DND-41 (cell line): ENCODE measurements around the gene WDR17.

Experiments
- EZH2 ChIP-seq: IDR thresholded peaks from 3 replicates; pipeline ENCODE4 v1.6.1; 2012; ENCODE audit warnings: borderline replicate concordance, low read depth, mild to moderate bottlenecking, moderate library complexity, low read length, inconsistent platforms; ENCODE audit not compliant: severe bottlenecking
- TF ChIP-seq, protein P1 (sequence below): IDR thresholded peaks from 2 replicates; pipeline ENCODE4 v1.5.1; 2012; ENCODE audit warnings: borderline replicate concordance, low read length, moderate library complexity, mild to moderate bottlenecking; ENCODE audit not compliant: poor library complexity, severe bottlenecking; ENCODE audit errors: extremely low read depth

- TF ChIP-seq, protein P1, sequence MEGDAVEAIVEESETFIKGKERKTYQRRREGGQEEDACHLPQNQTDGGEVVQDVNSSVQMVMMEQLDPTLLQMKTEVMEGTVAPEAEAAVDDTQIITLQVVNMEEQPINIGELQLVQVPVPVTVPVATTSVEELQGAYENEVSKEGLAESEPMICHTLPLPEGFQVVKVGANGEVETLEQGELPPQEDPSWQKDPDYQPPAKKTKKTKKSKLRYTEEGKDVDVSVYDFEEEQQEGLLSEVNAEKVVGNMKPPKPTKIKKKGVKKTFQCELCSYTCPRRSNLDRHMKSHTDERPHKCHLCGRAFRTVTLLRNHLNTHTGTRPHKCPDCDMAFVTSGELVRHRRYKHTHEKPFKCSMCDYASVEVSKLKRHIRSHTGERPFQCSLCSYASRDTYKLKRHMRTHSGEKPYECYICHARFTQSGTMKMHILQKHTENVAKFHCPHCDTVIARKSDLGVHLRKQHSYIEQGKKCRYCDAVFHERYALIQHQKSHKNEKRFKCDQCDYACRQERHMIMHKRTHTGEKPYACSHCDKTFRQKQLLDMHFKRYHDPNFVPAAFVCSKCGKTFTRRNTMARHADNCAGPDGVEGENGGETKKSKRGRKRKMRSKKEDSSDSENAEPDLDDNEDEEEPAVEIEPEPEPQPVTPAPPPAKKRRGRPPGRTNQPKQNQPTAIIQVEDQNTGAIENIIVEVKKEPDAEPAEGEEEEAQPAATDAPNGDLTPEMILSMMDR, result no peak
- no peak for TF ChIP-seq EZH2
These were observed 132.8 kb downstream of the WDR17 start for GRCh38 chr4:176198316-176198903.
